HG03135 (cell line): ENCODE results near the gene CREB5.

Experiments used
- ATAC-seq: cut with Tn5 transposase; IDR thresholded peaks from one replicate; pipeline ENCODE4 v1.9.1; 2021; ENCODE audit warnings: mild to moderate bottlenecking, moderate library complexity; ENCODE audit not compliant: unreplicated experiment

The CREB5 gene

GRCh38 chr7:28406192-28406591 is 6.1 kb upstream of the CREB5 start:
- ATAC-seq, result no peak

GRCh38 chr7:28407651-28408050 is 4.7 kb upstream of the CREB5 start:
- no peak for ATAC-seq

- ATAC-seq, result no peak
Observed at GRCh38 chr7:28408105-28408959, 4.0 kb upstream of the CREB5 start.

GRCh38 chr7:28408960-28409715 is 3.2 kb upstream of the CREB5 start:
- no peak for ATAC-seq

GRCh38 chr7:28409716-28410627 is 2.3 kb upstream of the CREB5 start:
- ATAC-seq, result no peak

GRCh38 chr7:28410628-28411531 is 1.4 kb upstream of the CREB5 start:
- no peak for ATAC-seq

- ATAC-seq, result no peak
Observed at GRCh38 chr7:28413011-28413410, 693 bp downstream of the CREB5 start.

DNA sequence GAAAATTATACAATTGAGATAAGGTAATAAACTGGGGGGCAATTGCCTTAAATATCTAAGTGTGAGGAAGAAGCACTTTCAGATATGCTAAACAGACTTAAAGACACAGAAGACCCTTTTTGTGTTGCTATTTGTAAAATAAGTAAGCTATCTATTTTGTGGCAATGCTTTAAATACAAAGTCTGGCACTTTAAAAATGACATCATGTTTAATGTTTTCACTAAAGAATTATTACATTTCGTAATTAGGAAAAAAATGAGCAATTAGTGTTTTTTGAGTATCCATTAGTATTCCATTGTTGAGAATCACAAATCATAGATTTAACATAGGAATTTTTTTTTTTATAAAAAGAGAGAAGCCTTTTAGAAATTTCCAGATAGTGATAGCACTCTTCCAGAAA is 2.1 kb downstream of the CREB5 start:
- ATAC-seq, result no peak

- ATAC-seq, result no peak
Observed at GRCh38 chr7:28417321-28417940, 5.1 kb downstream of the CREB5 start.

GRCh38 chr7:28418311-28418710 is 6.0 kb downstream of the CREB5 start:
- ATAC-seq, result no peak

DNA sequence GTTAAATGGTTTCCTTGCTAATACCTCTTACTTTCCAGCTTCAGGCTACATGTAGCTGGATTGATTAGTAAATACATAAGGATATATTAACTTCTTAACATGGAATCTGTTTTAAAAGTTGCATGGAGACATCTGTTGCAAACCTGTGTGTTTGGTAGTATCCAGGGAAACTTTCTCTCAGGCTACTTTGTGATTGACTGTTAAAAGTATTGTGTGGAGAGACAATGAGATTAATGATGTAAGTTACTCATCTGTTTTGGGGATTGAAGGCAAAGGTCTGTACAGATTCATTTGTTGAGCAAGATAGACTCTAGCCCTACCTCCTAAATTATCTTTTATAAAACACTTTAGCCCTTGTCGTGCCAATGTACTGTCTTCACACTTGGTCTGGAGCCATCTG is 6.6 kb downstream of the CREB5 start:
- no peak for ATAC-seq

DNA sequence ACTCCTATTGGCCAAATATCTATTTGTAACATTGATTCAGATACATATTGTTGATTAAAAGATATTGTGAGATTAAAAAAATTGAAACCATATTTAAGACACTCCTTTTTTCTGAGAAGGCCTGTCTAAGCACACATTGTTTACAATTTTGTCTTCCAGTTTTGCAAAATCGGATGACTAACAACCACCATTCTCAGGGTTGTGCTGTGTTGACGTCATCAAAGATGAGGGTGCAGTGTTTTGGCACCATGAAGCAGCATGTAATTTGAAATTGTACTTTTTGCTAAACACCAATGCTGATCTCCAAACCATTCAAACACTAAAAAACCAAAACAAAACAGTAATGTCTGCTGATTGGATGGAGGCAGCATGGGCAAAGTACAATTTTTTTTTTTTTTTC is 7.4 kb downstream of the CREB5 start:
- ATAC-seq, result no peak

DNA sequence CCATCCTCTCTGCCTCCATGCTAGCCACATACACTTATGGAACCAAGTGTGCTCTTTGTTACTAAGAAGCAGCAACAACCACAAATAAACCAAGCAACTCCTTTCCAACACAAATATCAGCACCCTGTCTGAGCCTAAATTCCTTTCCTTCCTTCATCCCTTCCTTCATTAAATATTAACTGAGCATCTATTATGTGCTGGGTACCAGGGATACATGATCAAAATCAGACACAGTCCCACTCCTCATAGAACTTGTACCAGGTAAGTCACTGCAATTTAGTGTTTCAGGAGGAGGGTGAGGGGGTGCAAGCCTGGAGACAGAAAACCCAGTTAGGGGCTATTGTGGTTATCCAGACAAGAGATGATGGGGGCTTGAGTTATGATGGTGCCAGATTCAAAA is 10.8 kb downstream of the CREB5 start:
- ATAC-seq, result no peak

GRCh38 chr7:28423918-28424514 is 11.7 kb downstream of the CREB5 start:
- no peak for ATAC-seq

GRCh38 chr7:28425496-28425895 is 13.2 kb downstream of the CREB5 start:
- ATAC-seq, result no peak

DNA sequence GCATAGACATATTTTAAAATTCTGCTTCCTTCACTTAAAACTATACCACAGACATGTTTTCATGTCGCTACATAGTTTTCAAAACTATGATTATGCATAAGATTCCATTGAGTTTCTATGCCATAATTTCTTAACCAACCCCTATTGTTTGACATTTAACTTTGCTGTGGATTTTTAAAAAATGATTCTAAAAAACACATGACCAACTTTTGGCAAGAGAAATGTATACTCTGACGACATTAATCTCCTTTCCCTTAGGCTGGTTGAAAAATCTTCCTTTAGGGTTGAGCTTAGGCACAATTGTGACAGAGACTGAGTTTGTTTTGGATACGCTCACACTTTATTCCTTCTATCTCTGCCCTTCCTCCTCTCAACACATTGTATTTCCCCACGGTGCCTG is 14.9 kb downstream of the CREB5 start:
- no peak for ATAC-seq

- no peak for ATAC-seq
Observed at GRCh38 chr7:28430616-28431015, 18.3 kb downstream of the CREB5 start.

DNA sequence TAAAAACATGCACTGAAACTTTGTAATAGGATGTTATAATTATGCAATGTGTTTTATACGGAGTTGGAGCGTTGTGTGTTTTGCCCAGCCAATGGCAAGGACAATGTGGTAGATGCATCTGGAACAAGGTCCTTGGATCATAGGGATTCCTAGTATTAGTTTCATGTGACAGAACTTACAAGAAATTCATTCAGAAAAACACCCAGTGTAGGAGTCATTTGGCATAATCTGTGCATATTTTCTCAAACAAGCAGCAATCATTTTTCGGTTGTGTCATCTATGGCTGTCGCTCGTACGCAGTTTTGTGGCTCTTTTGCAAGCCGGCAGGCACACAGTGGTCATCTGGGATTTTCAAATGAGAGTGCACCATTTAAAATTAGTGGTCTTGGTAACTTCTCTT is 19.8 kb downstream of the CREB5 start:
- no peak for ATAC-seq

DNA sequence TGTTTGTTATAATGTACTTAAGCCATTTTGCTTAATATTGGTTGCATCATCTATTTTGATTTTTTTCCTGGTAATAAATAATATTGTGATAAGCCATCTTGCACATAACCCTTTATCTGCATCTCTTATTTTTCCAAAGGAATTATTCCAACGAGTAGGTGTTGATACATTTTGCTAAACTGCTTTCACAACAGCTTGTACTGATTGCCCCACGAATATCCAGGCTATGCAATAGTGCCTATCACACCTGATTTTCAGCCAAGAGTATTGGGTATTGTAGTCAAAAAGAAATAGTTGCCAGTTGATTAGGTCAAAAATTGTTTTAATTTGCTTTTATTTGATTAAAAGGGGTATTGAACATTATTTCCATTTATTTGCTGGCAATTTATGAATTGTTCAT is 20.7 kb downstream of the CREB5 start:
- no peak for ATAC-seq
